OCI-LY1 (cell line): ENCODE results near the gene MYO5B.

Experiments
- CTCF ChIP-seq: fragments of 200-600 bp; sonication (generic), shearing (Covaris generic); IDR thresholded peaks from 2 replicates; pipeline ENCODE4 v1.5.1; 2017; ENCODE audit warnings: mild to moderate bottlenecking, antibody characterized with exemption, low read length, moderate library complexity, mixed read lengths
- EZH2 ChIP-seq: fragments of 200-600 bp; sonication (generic), shearing (Covaris generic); IDR thresholded peaks from 2 replicates; pipeline ENCODE4 v1.8.0; 2017; ENCODE audit warnings: borderline replicate concordance, mixed run types, mild to moderate bottlenecking, antibody characterized with exemption, low read length, moderate library complexity, mixed read lengths

GRCh38 chr18:49898421-49898820 is 296.5 kb downstream of the MYO5B start:
- TF ChIP-seq CTCF (no peak), EZH2 (no peak)
